ENCODE results near the gene GLI1. TPM values are rescaled to one million over a fixed set of nuclear protein-coding genes. Genes with fewer than 3 reads are reported as not detected.
"Not testable (repeated sequence)": the region's sequence is repeated elsewhere in the genome, so short reads cannot be mapped to it uniquely, and the experiment has no call there.

Gene GLI1
- total RNA-seq: 1 to 10 TPM in 7 of 8 experiments, under 1 TPM in 1; 0.66 to 8.3 (median 3.2) TPM

- in situ Hi-C loops (cut with MboI; ENCODE audit: low pct_unique_long_range_greater_than_20kb in 2 of 9, low sequenced_read_pairs in 9 of 9, unreplicated experiment in 9 of 9): loop anchor here in 2 of 9 experiments (10.0 to 25.0 kb wide), 2 partner anchors 145 to 223 kb away; partner anchors contain the start of gene SHMT2 (in 1 of the 2)
- peak in 3 of 8 experiments; percentile 9 to 13 (median 11) for ATAC-seq (replicated peaks in 6 of 8)
- peak within 1 kb of the TSS; percentile 45 to 71 for H3K27ac ChIP-seq
- WGBS, 10 experiments: 0% methylated on average over 2 to 3 of the region's 36 CpGs; no CpG with 5 or more reads in 8 of the 10 experiments
- H3K4me3 ChIP-seq: peak within 1 kb of the TSS; percentile 45 to 59 (median 51)
- peaks cover 35 to 48% of the 10 kb centered on the region in 2 donors for H3K4me1 ChIP-seq (replicated peaks in 1 of 2)
Observed at GRCh38 chr12:57459750-57460467, at the start of gene GLI1. Gene GLI1 (plus strand): TSS chr12:57459785. CDS start chr12:57463692, 3,907 bp downstream.

GRCh38 chr12:57410534-57410933, 49.1 kb upstream of the GLI1 start:
- H3K27ac ChIP-seq: no peak overlapping the region
- H3K4me1 ChIP-seq (replicated peaks in 1 of 2): peaks cover 0 to 6% of the 10 kb centered on the region in 2 donors
- no peak overlapping the region for H3K4me3 ChIP-seq
- ATAC-seq (replicated peaks in 6 of 8): no peak
- WGBS, 10 experiments: 83 to 100% (median 98%) methylated on average over 1 to 4 of the region's 4 CpGs; no CpG with 5 or more reads in 2 of the 10 experiments
- in situ Hi-C loops (cut with MboI; ENCODE audit: low pct_unique_long_range_greater_than_20kb in 2 of 9, low sequenced_read_pairs in 9 of 9, unreplicated experiment in 9 of 9): no loop called here

- H3K4me3 ChIP-seq; in situ Hi-C loops (cut with MboI; ENCODE audit: low pct_unique_long_range_greater_than_20kb in 2 of 9, low sequenced_read_pairs in 9 of 9, unreplicated experiment in 9 of 9); H3K4me1 ChIP-seq (replicated peaks in 1 of 2); ATAC-seq (replicated peaks in 6 of 8); H3K27ac ChIP-seq: not testable (repeated sequence)
- 71 to 100% (median 88%) methylated on average over 1 to 6 of the region's 6 CpGs; no CpG with 5 or more reads in 2 of the 10 experiments for WGBS, 10 experiments
Observed at GRCh38 chr12:57414160-57414559, 45.4 kb upstream of the GLI1 start.

GRCh38 chr12:57415088-57415487, 44.5 kb upstream of the GLI1 start:
- Histone ChIP-seq H3K4me3 (no peak overlapping the region), H3K27ac (no peak overlapping the region), H3K4me1 (replicated peaks in 1 of 2) (peaks cover 0 to 9% of the 10 kb centered on the region in 2 donors)
- in situ Hi-C loops (cut with MboI; ENCODE audit: low pct_unique_long_range_greater_than_20kb in 2 of 9, low sequenced_read_pairs in 9 of 9, unreplicated experiment in 9 of 9): no loop called here
- peak in 3 of 8 experiments; percentile 26 to 54 (median 27) for ATAC-seq (replicated peaks in 6 of 8)
- whole genome bisulfite sequencing, 10 experiments: 6 to 100% (median 53%) methylated on average over 1 to 2 of the region's 2 CpGs; no CpG with 5 or more reads in 3 of the 10 experiments

DNA sequence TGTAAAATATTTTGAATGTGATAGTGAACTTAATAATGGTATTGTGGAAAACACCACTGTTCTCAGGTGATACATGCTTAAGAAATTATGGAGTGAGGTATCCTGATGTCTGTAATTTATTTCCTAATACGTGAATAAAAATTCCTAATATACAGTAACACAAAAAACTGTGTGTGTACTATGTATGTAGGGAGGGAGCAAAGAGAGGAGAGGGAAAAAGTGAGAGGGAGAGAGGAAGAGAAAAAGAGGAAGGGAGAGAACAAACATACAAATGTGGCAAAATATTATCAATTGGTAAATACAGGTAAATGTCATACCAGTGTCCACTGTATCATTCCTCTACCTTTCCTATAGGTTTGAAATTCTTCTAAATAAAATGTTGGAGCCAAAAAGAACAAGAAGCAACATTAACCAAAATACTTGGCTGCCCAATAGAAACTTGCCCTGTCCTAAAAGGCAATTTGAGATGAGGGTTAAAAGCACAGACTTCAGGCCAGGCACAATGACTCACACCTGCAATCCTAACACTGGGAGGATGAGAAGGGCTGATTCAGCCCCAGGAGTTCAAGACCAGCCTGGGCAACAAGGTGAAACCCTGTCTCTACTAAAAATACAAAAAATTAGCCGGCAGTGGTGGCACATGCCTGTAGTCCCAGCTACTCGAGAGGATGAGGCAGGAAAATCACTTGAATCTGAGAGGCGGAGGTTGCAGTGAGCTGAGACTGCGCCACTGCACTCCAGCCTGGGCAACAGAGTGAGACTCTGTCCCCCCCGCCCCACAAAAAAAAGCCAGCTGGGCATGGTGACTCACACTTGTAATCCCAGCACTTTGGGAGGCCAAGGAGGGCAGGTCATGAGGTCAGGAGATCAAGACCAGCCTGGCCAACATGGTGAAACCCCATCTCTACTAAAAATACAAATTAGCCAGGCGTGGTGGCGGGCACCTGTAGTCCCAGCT, 43.3 kb upstream of the GLI1 start:
- ATAC-seq (replicated peaks in 6 of 8): no peak

DNA sequence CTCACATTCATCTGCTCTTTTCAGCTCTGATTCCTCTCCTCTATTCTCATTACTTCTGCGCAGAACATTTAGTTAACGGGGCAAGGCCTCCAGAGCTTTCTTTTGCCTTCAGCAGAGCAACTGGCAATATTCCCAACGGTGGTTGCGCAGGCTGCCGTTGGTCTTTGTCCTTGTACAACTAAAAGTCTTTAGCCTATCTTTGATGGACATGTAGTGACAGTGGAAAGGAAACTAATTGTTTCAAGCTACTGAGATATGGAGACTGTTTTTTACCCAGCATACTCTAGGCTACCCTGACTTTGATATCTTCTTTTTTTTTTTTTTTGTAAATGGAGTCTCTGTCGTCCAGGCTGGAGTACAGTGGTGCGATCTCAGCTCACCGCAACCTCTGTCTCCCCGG, 41.3 kb upstream of the GLI1 start:
- 89 to 100% (median 100%) methylated on average over 2 to 9 of the region's 9 CpGs for WGBS, 10 experiments
- H3K4me1 ChIP-seq (replicated peaks in 1 of 2): peaks cover 0 to 9% of the 10 kb centered on the region in 2 donors
- no peak overlapping the region for H3K4me3 ChIP-seq
- ATAC-seq (replicated peaks in 6 of 8): no peak
- in situ Hi-C loops (cut with MboI; ENCODE audit: low pct_unique_long_range_greater_than_20kb in 2 of 9, low sequenced_read_pairs in 9 of 9, unreplicated experiment in 9 of 9): no loop called here
- no peak overlapping the region for H3K27ac ChIP-seq

More for the DNA sequence above, 43.3 kb upstream of the GLI1 start:
- no peak overlapping the region for H3K4me3 ChIP-seq
- in situ Hi-C loops (cut with MboI; ENCODE audit: low pct_unique_long_range_greater_than_20kb in 2 of 9, low sequenced_read_pairs in 9 of 9, unreplicated experiment in 9 of 9): no loop called here
- 76 to 100% (median 100%) methylated on average over 1 to 7 of the region's 8 CpGs for WGBS, 10 experiments
- H3K4me1 ChIP-seq (replicated peaks in 1 of 2): peaks cover 0 to 9% of the 10 kb centered on the region in 2 donors
- H3K27ac ChIP-seq: no peak overlapping the region

- in situ Hi-C loops (cut with MboI; ENCODE audit: low pct_unique_long_range_greater_than_20kb in 2 of 9, low sequenced_read_pairs in 9 of 9, unreplicated experiment in 9 of 9): no loop called here
- Histone ChIP-seq H3K4me3 (no peak overlapping the region), H3K4me1 (replicated peaks in 1 of 2) (peaks cover 0 to 9% of the 10 kb centered on the region in 2 donors), H3K27ac (no peak overlapping the region)
- WGBS, 10 experiments: 86 to 100% (median 100%) methylated on average over 1 to 2 of the region's 2 CpGs; no CpG with 5 or more reads in 6 of the 10 experiments
- ATAC-seq (replicated peaks in 6 of 8): no peak
Observed at GRCh38 chr12:57419495-57419894, 40.1 kb upstream of the GLI1 start.

GRCh38 chr12:57420482-57420881, 39.1 kb upstream of the GLI1 start:
- WGBS, 10 experiments: 81 to 100% (median 100%) methylated on average over 1 to 5 of the region's 5 CpGs; no CpG with 5 or more reads in 1 of the 10 experiments
- Histone ChIP-seq H3K4me1 (replicated peaks in 1 of 2) (peaks cover 0 to 3% of the 10 kb centered on the region in 2 donors), H3K4me3 (no peak overlapping the region), H3K27ac (no peak overlapping the region)
- ATAC-seq (replicated peaks in 6 of 8): no peak
- in situ Hi-C loops (cut with MboI; ENCODE audit: low pct_unique_long_range_greater_than_20kb in 2 of 9, low sequenced_read_pairs in 9 of 9, unreplicated experiment in 9 of 9): no loop called here

DNA sequence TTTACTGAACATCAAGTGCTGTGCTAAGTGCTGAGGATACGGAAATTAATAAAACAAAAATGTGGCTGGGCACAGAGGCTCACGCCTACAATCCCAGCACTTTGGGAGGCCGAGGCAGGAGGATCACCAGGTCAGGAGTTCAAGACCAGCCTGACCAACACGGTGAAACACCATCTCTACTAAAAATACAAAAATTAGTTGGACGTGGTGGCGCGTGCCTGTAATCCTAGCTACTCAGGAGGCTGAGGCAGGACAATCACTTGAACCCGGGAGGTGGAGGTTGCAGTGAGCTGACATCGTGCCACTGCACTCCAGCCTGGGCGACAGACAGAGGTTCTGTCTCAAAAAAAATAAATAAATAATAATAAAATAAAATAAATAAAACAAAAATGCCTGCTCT, 32.6 kb upstream of the GLI1 start:
- WGBS, 10 experiments: 93 to 100% (median 98%) methylated on average over 3 to 9 of the region's 10 CpGs
- not testable (repeated sequence) for H3K4me1 ChIP-seq (replicated peaks in 1 of 2); H3K4me3 ChIP-seq; H3K27ac ChIP-seq; ATAC-seq (replicated peaks in 6 of 8)
- in situ Hi-C loops (cut with MboI; ENCODE audit: low pct_unique_long_range_greater_than_20kb in 2 of 9, low sequenced_read_pairs in 9 of 9, unreplicated experiment in 9 of 9): loop anchor here in 1 of 9 experiments (25.0 kb wide), 1 partner anchor 115 kb away; no protein-coding TSS in a partner anchor

DNA sequence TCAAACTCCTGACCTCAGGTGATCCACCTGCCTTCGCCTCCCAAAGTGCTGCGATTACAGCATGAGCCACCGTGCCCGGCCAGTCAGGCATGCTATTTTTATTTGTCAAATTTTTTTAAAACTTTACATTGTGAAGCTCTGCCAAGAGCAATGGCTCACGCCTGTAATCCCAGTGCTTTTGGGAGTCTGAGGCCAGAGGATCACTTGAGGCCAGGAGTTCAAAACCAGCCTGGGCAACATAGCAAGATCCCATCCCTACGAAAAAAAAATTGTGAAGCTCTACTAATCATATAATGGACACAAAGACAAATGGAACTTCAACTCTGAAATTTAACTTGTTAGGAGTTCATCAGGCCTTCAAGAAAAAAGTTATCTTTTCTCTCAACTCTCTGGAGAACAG, 30.6 kb upstream of the GLI1 start:
- 60 to 100% (median 89%) methylated on average over 1 to 6 of the region's 6 CpGs; no CpG with 5 or more reads in 1 of the 10 experiments for WGBS, 10 experiments
- H3K27ac ChIP-seq: no peak overlapping the region
- in situ Hi-C loops (cut with MboI; ENCODE audit: low pct_unique_long_range_greater_than_20kb in 2 of 9, low sequenced_read_pairs in 9 of 9, unreplicated experiment in 9 of 9): loop anchor here in 1 of 9 experiments (25.0 kb wide), 1 partner anchor 117 kb away; no protein-coding TSS in a partner anchor
- H3K4me3 ChIP-seq: no peak overlapping the region
- no peak for ATAC-seq (replicated peaks in 6 of 8)
- H3K4me1 ChIP-seq (replicated peaks in 1 of 2): peaks cover 2 to 6% of the 10 kb centered on the region in 2 donors

GRCh38 chr12:57429473-57430111, 30.0 kb upstream of the GLI1 start:
- 4 to 22% (median 8%) methylated on average over 3 to 7 of the region's 9 CpGs; no CpG with 5 or more reads in 2 of the 10 experiments for WGBS, 10 experiments
- peaks cover 2 to 6% of the 10 kb centered on the region in 2 donors for H3K4me1 ChIP-seq (replicated peaks in 1 of 2)
- in situ Hi-C loops (cut with MboI; ENCODE audit: low pct_unique_long_range_greater_than_20kb in 2 of 9, low sequenced_read_pairs in 9 of 9, unreplicated experiment in 9 of 9): loop anchor here in 1 of 9 experiments (25.0 kb wide), 1 partner anchor 117 kb away; no protein-coding TSS in a partner anchor
- no peak overlapping the region for H3K27ac ChIP-seq
- no peak for ATAC-seq (replicated peaks in 6 of 8)
- H3K4me3 ChIP-seq: peak overlapping the region; percentile 66 to 90 (median 83)

Data from motor neuron (in vitro differentiated cells).